Loucy (cell line): ENCODE results near the gene ERMN.

Experiments
- H2AFZ ChIP-seq: fragments of 200-600 bp; sonication (generic); 2 replicates; pipeline ENCODE4 v1.6.0; 2016; ENCODE audit warnings: antibody characterized with exemption, mild to moderate bottlenecking, low read length, moderate library complexity
- H3F3A ChIP-seq: fragments of 200-600 bp; 2 replicates; pipeline ENCODE4 v1.6.0; 2016; ENCODE audit warnings: antibody characterized with exemption, low read depth, mild to moderate bottlenecking
- H3K27me3 ChIP-seq: fragments of 200-600 bp; sonication (generic); 2 replicates; pipeline ENCODE4 v1.6.1; 2014; ENCODE audit warnings: low read length, mild to moderate bottlenecking; ENCODE audit not compliant: insufficient read depth, poor library complexity, severe bottlenecking
- H3K36me3 ChIP-seq: fragments of 200-600 bp; sonication (generic); 2 replicates; pipeline ENCODE4 v1.6.1; 2016; ENCODE audit warnings: low read length; ENCODE audit not compliant: insufficient read depth
- H3K4me1 ChIP-seq: fragments of 200-600 bp; sonication (generic); 2 replicates; pipeline ENCODE4 v1.5.1; 2014; ENCODE audit warnings: low read length, mild to moderate bottlenecking; ENCODE audit not compliant: insufficient read depth, poor library complexity, severe bottlenecking
- H3K4me2 ChIP-seq: fragments of 200-600 bp; sonication (generic); 2 replicates; pipeline ENCODE4 v1.6.0; 2014; ENCODE audit warnings: antibody characterized with exemption, low read length, low read depth, mild to moderate bottlenecking; ENCODE audit not compliant: poor library complexity, severe bottlenecking
- H3K4me3 ChIP-seq: fragments of 200-600 bp; sonication (generic); 2 replicates; pipeline ENCODE4 v1.5.1; 2014; ENCODE audit warnings: low read length, mild to moderate bottlenecking, mixed read lengths; ENCODE audit not compliant: poor library complexity, severe bottlenecking
- H3K79me2 ChIP-seq: fragments of 200-600 bp; sonication (generic); 2 replicates; pipeline ENCODE4 v1.6.1; 2014; ENCODE audit warnings: low read length; ENCODE audit not compliant: insufficient read depth
- H3K9ac ChIP-seq: fragments of 200-600 bp; sonication (generic); 2 replicates; pipeline ENCODE4 v1.6.0; 2014; ENCODE audit warnings: mild to moderate bottlenecking, low read depth, low read length, moderate library complexity; ENCODE audit not compliant: poor library complexity, severe bottlenecking
- H3K9me2 ChIP-seq: fragments of 200-600 bp; sonication (generic); replicated peaks from 2 replicates; pipeline ENCODE4 v1.6.1; 2016; ENCODE audit warnings: low read depth, low read length, mixed read lengths
- H3K9me3 ChIP-seq: fragments of 200-600 bp; sonication (generic); 2 replicates; pipeline ENCODE4 v1.6.1; 2014; ENCODE audit warnings: mild to moderate bottlenecking, antibody characterized with exemption, low read length, low read depth; ENCODE audit not compliant: insufficient read depth
- H4K20me1 ChIP-seq: fragments of 200-600 bp; sonication (generic); 2 replicates; pipeline ENCODE4 v1.6.0; 2014; ENCODE audit warnings: antibody characterized with exemption, low read length, mild to moderate bottlenecking; ENCODE audit not compliant: insufficient read depth, poor library complexity, severe bottlenecking
- EZH2phosphoT487 ChIP-seq: fragments of 200-600 bp; IDR thresholded peaks from 2 replicates; pipeline ENCODE4 v1.6.1; 2018; ENCODE audit warnings: antibody characterized with exemption, mild to moderate bottlenecking, moderate library complexity, borderline replicate concordance
- TF ChIP-seq, protein P1 (sequence below): fragments of 200-600 bp; sonication (generic); conservative IDR thresholded peaks from 2 replicates; pipeline ENCODE4 v1.5.1; 2014; ENCODE audit warnings: mild to moderate bottlenecking, antibody characterized with exemption, low read length

Gene ERMN

DNA sequence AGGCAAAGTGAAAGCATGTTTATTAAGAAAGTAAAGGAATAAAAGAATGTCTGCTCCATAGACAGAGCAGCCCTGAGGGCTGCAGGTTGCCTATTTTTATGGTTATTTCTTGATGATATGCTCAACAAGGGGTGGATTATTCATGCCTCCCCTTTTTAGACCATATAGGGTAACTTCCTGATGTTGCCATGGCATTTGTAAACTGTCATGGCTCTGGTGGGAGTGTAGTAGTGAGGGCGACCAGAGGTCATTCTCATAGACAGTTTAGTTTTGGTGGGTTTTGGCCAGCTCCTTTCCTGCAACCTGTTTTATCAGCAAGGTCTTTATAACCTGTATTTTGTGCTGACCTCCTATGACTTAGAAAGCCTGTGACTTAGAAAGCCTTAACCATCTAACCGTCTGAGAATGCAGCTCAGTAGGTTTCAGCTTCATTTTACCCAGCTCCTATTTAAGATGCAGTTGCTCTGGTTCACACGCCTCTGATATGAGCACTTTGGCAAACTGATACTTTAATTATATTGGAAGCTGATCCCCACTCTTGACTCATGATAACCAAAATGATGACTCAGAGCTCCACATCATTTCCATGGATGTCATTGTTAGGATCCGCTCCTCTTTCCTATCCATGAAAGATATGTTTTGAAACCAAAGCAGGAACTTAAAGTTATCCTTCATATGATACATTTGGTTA lies 14.5 kb upstream of the ERMN start:
- Histone ChIP-seq H3K36me3 (no peaks in the 10 kb centered on the region), H3K9ac (no peak overlapping the region), H3K4me2 (no peak overlapping the region), H2AFZ (no peak overlapping the region), H3K9me3 (no peaks in the 10 kb centered on the region), H3K79me2 (no peaks in the 10 kb centered on the region), H3F3A (no peaks in the 10 kb centered on the region), H3K4me3 (no peak overlapping the region), H3K4me1 (no peaks in the 10 kb centered on the region), H3K9me2 (no peaks in the 10 kb centered on the region), H4K20me1 (no peaks in the 10 kb centered on the region), H3K27me3 (no peaks in the 10 kb centered on the region)
- TF ChIP-seq, protein P1, sequence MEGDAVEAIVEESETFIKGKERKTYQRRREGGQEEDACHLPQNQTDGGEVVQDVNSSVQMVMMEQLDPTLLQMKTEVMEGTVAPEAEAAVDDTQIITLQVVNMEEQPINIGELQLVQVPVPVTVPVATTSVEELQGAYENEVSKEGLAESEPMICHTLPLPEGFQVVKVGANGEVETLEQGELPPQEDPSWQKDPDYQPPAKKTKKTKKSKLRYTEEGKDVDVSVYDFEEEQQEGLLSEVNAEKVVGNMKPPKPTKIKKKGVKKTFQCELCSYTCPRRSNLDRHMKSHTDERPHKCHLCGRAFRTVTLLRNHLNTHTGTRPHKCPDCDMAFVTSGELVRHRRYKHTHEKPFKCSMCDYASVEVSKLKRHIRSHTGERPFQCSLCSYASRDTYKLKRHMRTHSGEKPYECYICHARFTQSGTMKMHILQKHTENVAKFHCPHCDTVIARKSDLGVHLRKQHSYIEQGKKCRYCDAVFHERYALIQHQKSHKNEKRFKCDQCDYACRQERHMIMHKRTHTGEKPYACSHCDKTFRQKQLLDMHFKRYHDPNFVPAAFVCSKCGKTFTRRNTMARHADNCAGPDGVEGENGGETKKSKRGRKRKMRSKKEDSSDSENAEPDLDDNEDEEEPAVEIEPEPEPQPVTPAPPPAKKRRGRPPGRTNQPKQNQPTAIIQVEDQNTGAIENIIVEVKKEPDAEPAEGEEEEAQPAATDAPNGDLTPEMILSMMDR, result no peak
- TF ChIP-seq EZH2phosphoT487, result no peak

GRCh38 chr2:157337978-157338377 lies 12.4 kb upstream of the ERMN start:
- Histone ChIP-seq H2AFZ (no peak overlapping the region), H3K4me2 (no peak overlapping the region), H3K9ac (no peak overlapping the region), H3K4me1 (no peaks in the 10 kb centered on the region), H4K20me1 (no peaks in the 10 kb centered on the region), H3F3A (no peaks in the 10 kb centered on the region), H3K27me3 (no peaks in the 10 kb centered on the region), H3K36me3 (no peaks in the 10 kb centered on the region), H3K9me2 (no peaks in the 10 kb centered on the region), H3K4me3 (no peak overlapping the region), H3K9me3 (no peaks in the 10 kb centered on the region), H3K79me2 (no peaks in the 10 kb centered on the region)
- TF ChIP-seq, protein P1, result no peak
- no peak for TF ChIP-seq EZH2phosphoT487

GRCh38 chr2:157336137-157337010 lies 10.8 kb upstream of the ERMN start:
- H3K4me2 ChIP-seq, result no peak overlapping the region
- no peak overlapping the region for H2AFZ ChIP-seq
- H3K4me3 ChIP-seq, result no peak overlapping the region
- TF ChIP-seq, protein P1, result peak; percentile 88
- no peak for TF ChIP-seq EZH2phosphoT487
- no peaks in the 10 kb centered on the region for H3K36me3 ChIP-seq
- H3K4me1 ChIP-seq, result no peaks in the 10 kb centered on the region
- no peak overlapping the region for H3K9ac ChIP-seq
- H3K9me2 ChIP-seq, result no peaks in the 10 kb centered on the region
- no peaks in the 10 kb centered on the region for H3K79me2 ChIP-seq
- H3F3A ChIP-seq, result no peaks in the 10 kb centered on the region
- no peaks in the 10 kb centered on the region for H3K27me3 ChIP-seq
- H4K20me1 ChIP-seq, result no peaks in the 10 kb centered on the region
- H3K9me3 ChIP-seq, result no peaks in the 10 kb centered on the region
